ENCODE results near the gene CERS6.

The CERS6 gene

DNA sequence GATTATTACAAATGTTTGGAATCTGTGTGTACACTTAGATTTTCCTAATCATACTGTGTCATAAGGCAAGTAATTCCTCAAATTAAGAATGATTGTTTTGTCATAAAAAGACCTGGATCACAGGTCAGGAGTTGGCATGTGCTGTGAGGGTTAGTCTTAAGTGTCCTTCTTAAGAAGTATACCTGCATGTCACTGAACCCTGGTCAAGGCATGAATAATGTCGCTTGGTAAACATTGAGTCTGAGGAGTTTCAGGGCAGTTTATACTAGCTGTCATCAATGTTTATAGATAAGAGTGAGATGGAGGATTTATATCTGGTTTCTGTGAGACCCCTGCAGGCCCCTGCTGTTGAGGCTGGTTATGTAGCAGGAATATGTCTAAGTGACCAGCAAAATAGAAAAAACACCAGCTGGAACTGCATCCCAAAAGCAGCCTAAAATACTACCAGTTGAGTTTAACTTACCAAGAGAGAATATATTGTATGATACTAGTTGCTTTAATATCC lies 234.4 kb downstream of the CERS6 start:
- H3K27ac Mint-ChIP-seq, result no peak overlapping the region
- H3K9me3 Mint-ChIP-seq, result no peaks in the 10 kb centered on the region
- H3K4me1 Mint-ChIP-seq, result peaks cover 6% of the 10 kb centered on the region
- DNase-seq (no peak), ATAC-seq (no peak)
- no peak overlapping the region for H3K4me3 Mint-ChIP-seq
- no peaks in the 10 kb centered on the region for H3K27me3 Mint-ChIP-seq

DNA sequence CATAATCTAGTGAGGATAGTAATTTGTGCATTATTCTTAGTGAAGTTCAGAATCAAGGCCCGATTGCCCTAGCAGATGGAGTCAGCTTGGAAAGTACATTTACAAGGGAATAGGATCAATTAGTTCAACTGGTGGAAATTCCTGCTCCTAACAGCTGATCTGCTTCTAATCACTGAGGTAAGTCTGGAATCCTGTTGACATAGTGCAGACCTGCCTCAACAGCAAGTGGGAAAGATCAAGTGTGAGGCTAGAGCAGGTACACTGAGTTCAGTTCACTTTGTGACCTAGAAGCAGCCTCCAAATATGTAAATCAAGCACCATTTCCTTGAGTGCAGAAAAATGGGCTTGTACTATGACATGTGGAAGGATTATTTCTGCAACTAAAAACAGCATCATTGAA lies 235.1 kb downstream of the CERS6 start:
- Mint-ChIP-seq H3K4me3 (no peak overlapping the region), H3K27ac (no peak overlapping the region), H3K4me1 (peaks cover 6% of the 10 kb centered on the region), H3K27me3 (no peaks in the 10 kb centered on the region), H3K9me3 (no peaks in the 10 kb centered on the region)
- ATAC-seq (no peak), DNase-seq (no peak)

DNA sequence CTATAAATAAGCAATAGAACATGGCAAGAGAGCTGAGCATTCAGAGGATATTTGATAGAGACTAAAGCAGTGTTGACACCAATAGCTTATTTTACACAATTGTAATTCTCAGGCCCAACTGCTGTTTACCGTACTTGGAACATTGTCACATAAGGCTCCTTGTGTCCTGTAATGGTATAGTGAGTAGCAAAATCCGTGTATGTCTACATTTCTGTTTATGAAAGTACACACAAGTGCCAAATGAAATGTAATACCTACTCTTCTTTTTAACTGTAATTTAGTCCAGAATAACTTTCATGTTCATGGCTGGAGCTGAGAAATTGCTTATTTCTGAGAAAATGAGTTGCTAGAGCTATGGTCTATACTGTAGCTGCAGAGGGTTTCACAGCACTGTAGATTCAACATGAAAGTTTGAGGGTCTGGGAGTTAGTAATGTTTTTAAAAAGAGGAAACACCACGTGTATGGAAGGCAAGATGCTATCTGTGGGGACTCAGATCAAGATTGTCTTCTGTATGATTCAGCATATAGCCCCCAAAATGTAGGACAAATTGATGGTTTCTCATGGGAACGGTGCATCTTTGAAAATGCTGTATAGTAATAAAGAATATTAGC lies 236.2 kb downstream of the CERS6 start:
- Mint-ChIP-seq H3K4me3 (no peak overlapping the region), H3K4me1 (peaks cover 6% of the 10 kb centered on the region), H3K27ac (no peak overlapping the region), H3K9me3 (no peaks in the 10 kb centered on the region), H3K27me3 (no peaks in the 10 kb centered on the region)
- ATAC-seq (peak; percentile 88), DNase-seq (no peak)

DNA sequence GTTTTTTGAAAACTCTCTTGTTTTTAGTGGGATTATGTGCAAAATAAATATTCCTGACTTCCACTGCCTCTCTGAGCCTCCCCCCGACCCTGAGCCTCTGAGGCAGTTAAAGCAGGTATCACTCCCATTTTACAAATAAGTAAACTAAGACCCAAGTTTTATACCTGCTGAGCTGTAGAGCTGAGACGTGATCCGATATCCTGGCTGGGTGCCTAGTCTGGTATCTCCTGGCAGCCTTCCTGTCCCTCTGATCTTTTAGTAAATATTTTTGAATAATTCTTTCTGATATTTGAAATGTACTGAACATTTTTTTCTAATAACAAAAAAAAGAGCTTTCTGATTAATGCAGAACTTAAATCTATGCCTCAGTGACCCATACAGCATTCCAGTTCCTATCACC lies 238.1 kb downstream of the CERS6 start:
- Mint-ChIP-seq H3K4me1 (peaks cover 6% of the 10 kb centered on the region), H3K27me3 (no peaks in the 10 kb centered on the region), H3K9me3 (peaks cover 0 to 4% of the 10 kb centered on the region in 2 donors), H3K4me3 (no peak overlapping the region), H3K27ac (no peak overlapping the region)
- ATAC-seq (no peak), DNase-seq (no peak)

DNA sequence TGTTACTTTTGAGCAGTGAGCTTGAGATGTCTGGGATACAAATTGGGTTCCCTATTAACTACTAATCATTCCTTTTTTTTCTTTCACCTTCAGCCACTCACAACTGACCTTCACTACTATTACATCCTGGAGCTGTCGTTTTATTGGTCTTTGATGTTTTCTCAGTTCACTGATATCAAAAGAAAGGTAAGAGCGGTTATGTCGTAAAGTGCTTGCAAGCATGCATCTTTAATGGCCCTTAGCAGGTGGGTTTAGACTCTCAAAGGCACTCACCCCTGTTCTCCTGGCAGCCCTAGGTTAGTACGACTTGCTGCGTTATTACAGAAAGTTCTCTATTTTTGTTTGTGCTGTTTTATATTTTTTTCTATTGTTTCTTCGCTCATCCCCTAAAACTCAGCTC lies 238.8 kb downstream of the CERS6 start:
- Mint-ChIP-seq H3K27me3 (no peaks in the 10 kb centered on the region), H3K27ac (no peak overlapping the region), H3K9me3 (peaks cover 0 to 4% of the 10 kb centered on the region in 2 donors), H3K4me1 (peaks cover 6% of the 10 kb centered on the region), H3K4me3 (no peak overlapping the region)
- DNase-seq, result no peak
- no peak for ATAC-seq

DNA sequence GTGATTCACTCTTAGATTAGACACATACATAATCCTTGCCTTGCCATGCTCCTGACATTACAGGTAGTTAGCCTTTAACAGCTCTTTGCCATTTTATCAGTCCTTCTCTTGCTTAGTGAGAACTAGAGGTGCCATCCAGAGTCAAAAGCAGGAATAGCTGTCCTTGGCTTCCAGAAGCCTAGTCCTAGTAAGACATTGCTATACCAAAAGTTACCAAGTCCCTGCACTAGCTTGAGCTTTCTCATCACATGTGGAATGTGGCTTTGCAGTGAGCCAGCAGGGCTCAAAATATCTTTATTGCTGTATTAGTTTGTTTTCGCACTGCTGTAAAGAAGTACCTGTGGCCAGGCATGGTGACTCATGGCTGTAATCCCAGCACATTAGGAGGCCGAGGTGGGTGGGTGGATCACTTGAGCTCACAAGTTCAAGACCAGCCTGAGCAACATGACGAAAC lies 241.6 kb downstream of the CERS6 start:
- H3K27me3 Mint-ChIP-seq, result no peaks in the 10 kb centered on the region
- ATAC-seq, result no peak
- H3K4me3 Mint-ChIP-seq, result no peak overlapping the region
- no peak overlapping the region for H3K27ac Mint-ChIP-seq
- H3K9me3 Mint-ChIP-seq, result peaks cover 0 to 4% of the 10 kb centered on the region in 2 donors
- no peaks in the 10 kb centered on the region for H3K4me1 Mint-ChIP-seq
- DNase-seq, result no peak

DNA sequence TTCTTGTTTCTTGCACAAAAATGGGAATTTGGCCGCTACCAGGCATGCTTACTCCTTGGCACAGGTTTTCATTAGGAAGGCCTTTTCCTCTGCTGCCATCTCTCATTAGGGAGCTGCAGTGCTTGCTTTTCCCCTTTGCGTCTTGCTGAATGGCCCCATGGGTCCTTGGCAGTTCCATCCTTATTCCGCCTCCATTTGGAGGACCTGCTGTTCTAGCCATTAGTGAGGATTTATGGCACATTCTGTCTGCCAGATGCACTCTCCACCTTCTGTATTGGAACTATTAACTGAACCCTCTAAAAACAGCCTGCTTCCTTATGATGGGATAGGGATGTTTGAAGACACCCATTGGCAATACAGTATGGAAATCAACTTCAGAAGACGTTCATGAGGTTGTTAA lies 242.9 kb downstream of the CERS6 start:
- DNase-seq, result no peak
- H3K27me3 Mint-ChIP-seq, result no peaks in the 10 kb centered on the region
- no peaks in the 10 kb centered on the region for H3K4me1 Mint-ChIP-seq
- no peak overlapping the region for H3K27ac Mint-ChIP-seq
- ATAC-seq, result no peak
- no peak overlapping the region for H3K4me3 Mint-ChIP-seq
- H3K9me3 Mint-ChIP-seq, result peaks cover 0 to 4% of the 10 kb centered on the region in 2 donors

DNA sequence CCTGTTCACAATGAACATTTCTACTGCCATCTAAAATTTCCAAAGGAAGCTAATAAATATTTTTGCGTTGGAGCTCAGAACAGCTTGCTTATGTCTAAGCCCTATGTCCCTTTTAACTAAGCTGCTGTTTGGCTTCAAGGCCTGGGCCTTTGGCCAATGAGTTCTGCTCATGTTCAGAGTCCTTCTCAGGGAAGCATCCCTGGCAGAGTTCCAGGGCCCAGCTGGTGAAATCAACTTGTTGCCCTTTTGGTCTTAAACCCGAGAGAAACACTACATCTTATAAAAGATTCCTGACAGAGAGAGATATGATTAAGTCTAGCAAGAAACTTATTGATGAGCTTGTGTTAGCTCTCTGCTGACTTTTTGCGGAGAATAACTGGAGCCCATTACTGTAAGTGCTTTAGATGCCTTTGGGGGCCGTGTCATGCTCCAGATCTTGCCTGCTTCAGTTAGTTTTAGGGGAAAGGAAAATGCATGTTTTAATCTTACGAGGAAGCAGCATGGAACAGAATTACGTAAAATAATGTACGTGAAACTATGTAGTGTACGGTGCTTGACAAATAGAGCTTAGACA lies 243.9 kb downstream of the CERS6 start:
- Mint-ChIP-seq H3K27me3 (no peaks in the 10 kb centered on the region), H3K27ac (no peak overlapping the region), H3K4me3 (no peak overlapping the region), H3K4me1 (no peaks in the 10 kb centered on the region), H3K9me3 (peaks cover 0 to 4% of the 10 kb centered on the region in 2 donors)
- no peak for ATAC-seq
- no peak for DNase-seq

DNA sequence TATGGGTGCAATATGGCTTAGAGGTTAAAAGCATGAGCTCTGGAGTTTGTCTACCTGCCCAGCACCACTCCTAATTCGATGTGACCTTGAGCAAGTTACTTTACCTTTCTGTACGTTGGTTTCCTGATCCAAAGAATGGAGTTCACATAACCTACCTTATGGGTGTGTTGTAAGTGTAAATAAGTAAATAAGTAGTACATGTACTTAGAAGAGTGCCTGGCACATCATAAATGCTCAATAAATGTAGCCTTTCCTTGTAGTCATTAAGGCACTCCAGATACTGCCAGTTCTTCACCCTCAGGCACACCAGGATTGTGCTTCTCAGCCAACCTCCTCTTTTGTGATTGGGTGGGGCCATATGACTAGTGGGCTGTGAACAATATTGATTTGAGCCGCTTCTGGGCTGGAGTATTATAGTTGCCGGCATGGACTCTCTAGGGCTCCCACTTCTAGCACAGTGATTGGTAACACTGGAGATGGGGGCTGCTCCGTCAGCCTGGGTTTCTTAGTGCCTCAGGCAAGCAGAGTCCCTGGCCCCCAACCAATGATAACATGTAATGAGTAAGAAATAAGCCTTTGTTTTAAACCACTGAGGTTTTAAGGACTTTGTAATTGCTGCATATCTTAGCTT lies 244.7 kb downstream of the CERS6 start:
- ATAC-seq (no peak), DNase-seq (no peak)
- Mint-ChIP-seq H3K27ac (peak overlapping the region in 1 of 2 donors; percentile 19), H3K4me1 (no peaks in the 10 kb centered on the region), H3K4me3 (no peak overlapping the region), H3K9me3 (peaks cover 0 to 4% of the 10 kb centered on the region in 2 donors), H3K27me3 (no peaks in the 10 kb centered on the region)

DNA sequence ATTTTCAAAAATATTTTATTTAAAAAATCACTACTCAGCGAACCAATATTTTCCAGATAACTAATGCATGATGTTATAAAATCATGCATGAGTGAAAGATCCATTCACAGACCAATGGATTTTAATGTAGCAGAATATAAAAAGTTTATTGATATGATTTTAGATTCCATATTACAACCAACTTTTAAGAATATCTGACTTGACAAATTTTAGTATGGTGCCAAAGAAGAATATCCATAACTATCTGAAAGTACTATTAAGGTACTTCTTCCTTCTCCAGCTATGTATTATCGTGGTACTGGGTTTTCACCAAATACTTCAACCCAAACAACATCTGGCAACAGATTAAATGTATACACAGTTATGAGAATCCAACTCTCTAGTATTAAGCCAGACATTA lies 246.5 kb downstream of the CERS6 start:
- no peak overlapping the region for H3K27ac Mint-ChIP-seq
- ATAC-seq, result no peak

DNA sequence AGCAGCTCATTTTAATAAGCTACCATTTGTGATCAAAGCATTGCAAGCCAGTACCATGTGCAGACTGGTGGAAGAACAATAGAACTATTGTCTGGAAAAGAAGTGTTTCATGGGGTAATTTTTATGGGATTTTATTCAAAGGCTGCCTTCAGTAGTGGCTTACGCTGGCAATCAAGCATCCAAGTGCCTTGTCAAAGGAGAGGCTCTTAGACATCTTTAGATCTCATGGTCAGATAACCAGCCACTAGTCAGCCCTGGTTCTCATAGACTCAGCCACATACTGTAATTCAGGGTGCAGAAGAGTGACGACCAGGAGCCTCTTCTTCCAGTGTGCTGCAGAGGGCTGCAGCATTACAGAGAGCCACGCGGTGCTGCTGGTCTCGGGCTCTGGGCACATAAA lies 247.9 kb downstream of the CERS6 start:
- DNase-seq, result no peak

More for the DNA sequence above, 246.5 kb downstream of the CERS6 start:
- Mint-ChIP-seq H3K4me3 (no peak overlapping the region), H3K27me3 (no peaks in the 10 kb centered on the region), H3K9me3 (peaks cover 0 to 4% of the 10 kb centered on the region in 2 donors), H3K4me1 (no peaks in the 10 kb centered on the region)
- no peak for DNase-seq

DNA sequence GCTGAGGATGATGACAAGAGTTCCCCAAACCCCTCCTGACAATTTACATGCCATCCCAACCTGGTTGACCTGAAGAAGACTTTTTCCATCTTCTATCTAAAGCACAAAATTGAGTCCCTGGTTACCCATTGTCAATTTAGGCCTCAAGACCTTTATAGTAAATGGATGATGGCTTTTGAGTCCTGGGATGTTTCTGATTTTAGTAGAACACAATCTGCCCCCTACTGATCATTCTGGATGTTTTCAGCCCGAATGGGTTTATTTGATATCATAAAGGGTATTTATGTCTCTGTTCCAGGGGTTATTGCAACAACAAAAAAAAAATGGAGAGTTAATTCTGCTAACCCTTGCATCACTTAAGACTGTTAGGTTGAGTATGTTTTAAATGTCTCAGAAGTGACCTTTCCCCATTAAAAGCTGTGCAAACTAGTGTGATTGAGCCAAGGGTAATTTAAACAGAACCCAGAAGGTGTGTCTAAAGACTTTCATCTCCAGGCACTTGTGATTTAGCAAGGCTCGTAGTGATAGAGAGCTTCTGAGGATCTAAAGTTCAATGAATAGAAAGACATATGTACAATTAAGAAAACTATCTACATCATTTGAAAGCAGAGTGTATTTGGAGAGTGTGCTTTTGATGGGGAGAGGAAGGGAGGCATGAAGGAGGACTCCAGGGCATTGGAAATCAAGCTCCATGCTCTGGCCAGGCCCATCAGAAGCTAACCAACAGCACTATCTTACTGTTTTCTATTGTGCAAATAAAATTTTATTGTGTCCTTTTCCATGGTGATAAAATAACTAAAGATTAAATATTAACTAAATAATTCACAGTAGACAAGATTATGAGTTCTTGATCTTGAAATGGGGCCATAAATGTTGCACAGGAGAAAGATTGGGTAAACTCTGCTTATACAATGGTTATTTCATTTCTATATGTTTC lies 249.7 kb downstream of the CERS6 start:
- DNase-seq, result no peak
- Mint-ChIP-seq H3K4me3 (no peak overlapping the region), H3K4me1 (no peaks in the 10 kb centered on the region), H3K27ac (peak overlapping the region in 1 of 2 donors; percentile 57), H3K9me3 (no peaks in the 10 kb centered on the region), H3K27me3 (no peaks in the 10 kb centered on the region)
- no peak for ATAC-seq

More for the DNA sequence above, 247.9 kb downstream of the CERS6 start:
- H3K9me3 Mint-ChIP-seq, result no peaks in the 10 kb centered on the region
- no peak overlapping the region for H3K27ac Mint-ChIP-seq
- no peaks in the 10 kb centered on the region for H3K4me1 Mint-ChIP-seq
- H3K27me3 Mint-ChIP-seq, result no peaks in the 10 kb centered on the region
- no peak overlapping the region for H3K4me3 Mint-ChIP-seq
- ATAC-seq, result no peak

DNA sequence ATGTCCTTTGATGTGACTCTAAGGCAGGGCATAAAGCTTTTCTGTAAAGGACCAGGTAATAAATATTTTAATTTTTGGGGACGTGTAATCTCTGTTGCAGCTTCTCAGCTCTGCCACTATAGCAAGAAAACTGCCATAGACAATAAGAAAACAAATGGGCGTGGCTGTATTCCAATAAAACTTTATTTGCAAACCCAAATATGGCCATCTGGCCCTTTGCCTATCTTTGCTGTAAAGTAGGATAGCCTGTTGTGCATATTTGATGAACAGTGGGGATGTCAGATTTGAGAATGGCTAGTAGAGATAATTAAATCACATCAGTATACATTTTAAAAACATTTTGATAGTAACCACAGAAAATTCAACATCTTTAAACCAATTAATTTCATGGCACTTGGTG lies 250.7 kb downstream of the CERS6 start:
- no peak for DNase-seq
- no peak overlapping the region for H3K27ac Mint-ChIP-seq
- no peaks in the 10 kb centered on the region for H3K9me3 Mint-ChIP-seq
- no peaks in the 10 kb centered on the region for H3K27me3 Mint-ChIP-seq
- ATAC-seq, result no peak
- H3K4me3 Mint-ChIP-seq, result no peak overlapping the region
- H3K4me1 Mint-ChIP-seq, result peaks cover 3% of the 10 kb centered on the region

DNA sequence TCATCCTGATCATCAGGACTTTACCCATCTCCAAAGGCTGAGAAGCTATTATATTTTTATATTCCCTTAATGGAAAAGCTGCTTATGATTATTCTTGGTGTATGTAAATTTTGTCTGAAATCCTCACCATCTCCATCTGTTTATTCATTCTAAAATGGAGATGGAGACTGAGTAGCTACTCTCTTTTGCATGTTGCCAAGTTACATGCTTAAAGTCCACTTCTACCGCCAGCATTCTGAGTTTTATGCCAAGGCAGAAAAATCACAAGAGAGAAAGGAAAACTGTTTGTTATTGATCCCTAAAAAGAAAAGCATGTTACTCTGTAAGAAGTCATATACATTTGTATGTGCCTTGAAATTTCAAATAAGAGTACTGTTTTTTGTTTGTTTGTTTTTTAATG lies 252.0 kb downstream of the CERS6 start:
- peaks cover 6% of the 10 kb centered on the region for H3K4me1 Mint-ChIP-seq
- H3K27ac Mint-ChIP-seq, result no peak overlapping the region
- no peak for ATAC-seq
- DNase-seq, result no peak
- no peak overlapping the region for H3K4me3 Mint-ChIP-seq
- H3K9me3 Mint-ChIP-seq, result no peaks in the 10 kb centered on the region
- no peaks in the 10 kb centered on the region for H3K27me3 Mint-ChIP-seq

DNA sequence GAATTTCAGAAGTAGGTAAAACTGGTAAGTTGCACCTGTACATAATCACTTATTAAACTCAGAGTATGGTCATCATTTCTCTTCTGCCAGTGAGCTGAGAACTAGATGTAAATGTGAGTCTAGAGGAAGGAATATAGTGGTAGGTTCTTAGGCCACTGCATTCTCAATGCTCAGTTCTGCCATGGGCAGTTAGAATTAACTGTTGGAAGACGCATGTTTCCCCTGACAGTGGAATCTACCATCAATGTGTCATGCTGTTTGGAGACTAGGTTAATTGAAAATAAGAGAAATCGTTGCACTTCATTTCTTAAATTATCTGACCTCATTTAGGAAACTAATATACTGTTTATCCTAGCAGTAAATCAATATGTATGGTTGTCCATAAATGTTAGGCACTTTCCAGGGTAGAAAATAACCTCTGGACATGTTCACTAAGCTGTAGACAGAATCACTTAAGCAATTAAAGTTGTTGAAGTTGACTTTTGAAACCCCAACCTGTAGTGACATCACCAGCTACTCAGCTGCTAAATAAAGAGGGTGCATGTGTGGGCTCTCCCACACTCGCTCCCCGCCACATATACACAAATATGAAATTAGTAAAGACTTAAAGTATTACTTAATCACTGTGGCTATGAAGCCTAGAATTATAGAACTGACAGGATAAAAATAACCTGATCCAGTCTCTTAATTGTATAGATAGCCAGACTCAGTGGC lies 254.8 kb downstream of the CERS6 start:
- no peak overlapping the region for H3K4me3 Mint-ChIP-seq
- ATAC-seq, result no peak
- peaks cover 6% of the 10 kb centered on the region for H3K4me1 Mint-ChIP-seq

More for the DNA sequence above, 254.8 kb downstream of the CERS6 start:
- Mint-ChIP-seq H3K27me3 (no peaks in the 10 kb centered on the region), H3K9me3 (no peaks in the 10 kb centered on the region), H3K27ac (no peak overlapping the region)
- DNase-seq, result no peak
